Fibroblast of mammary gland (primary cell): ENCODE results near the gene RNU6-1.

Experiments
- DNase-seq: peaks from one replicate; pipeline ENCODE4 v3.0.0-alpha.2; 2010; ENCODE audit warnings: low read depth
- H3K4me3 ChIP-seq: 2 replicates; pipeline ENCODE4 v1.5.1; 2011; ENCODE audit warnings: low read depth, mild to moderate bottlenecking, low read length, moderate library complexity; ENCODE audit not compliant: control insufficient read depth
- CTCF ChIP-seq: conservative IDR thresholded peaks from 2 replicates; pipeline ENCODE4 v1.5.1; 2011; ENCODE audit warnings: low read depth, low read length, inconsistent platforms; ENCODE audit not compliant: control insufficient read depth, insufficient read depth

RNU6-1 gene

GRCh38 chr15:67826717-67827561 is 12.9 kb downstream of the RNU6-1 start:
- TF ChIP-seq CTCF: no peak
- DNase-seq: no peak
- H3K4me3 ChIP-seq: no peak overlapping the region

- no peak for DNase-seq
- H3K4me3 ChIP-seq: no peak overlapping the region
Measured at GRCh38 chr15:67825881-67826716, 13.7 kb downstream of the RNU6-1 start.

GRCh38 chr15:67824976-67825880 is 14.6 kb downstream of the RNU6-1 start, which contains the start of gene SKOR1:
Gene SKOR1 (plus strand): TSS chr15:67825509. CDS start chr15:67825603, 94 bp downstream.
- H3K4me3 ChIP-seq: no peak within 1 kb of the TSS
- DNase-seq: peak; percentile 32
- TF ChIP-seq CTCF: no peak

More at GRCh38 chr15:67825881-67826716, 13.7 kb downstream of the RNU6-1 start:
- no peak for TF ChIP-seq CTCF

GRCh38 chr15:67824197-67824968 is 15.5 kb downstream of the RNU6-1 start:
- DNase-seq: no peak
- H3K4me3 ChIP-seq: no peak overlapping the region
- TF ChIP-seq CTCF: no peak

- DNase-seq: no peak
- H3K4me3 ChIP-seq: no peak overlapping the region
- no peak for TF ChIP-seq CTCF
Measured at GRCh38 chr15:67823314-67824196, 16.3 kb downstream of the RNU6-1 start.
